Measurements from ENCODE around the gene OR11H7. TPM values are rescaled to one million over a fixed set of nuclear protein-coding genes. Genes with fewer than 3 reads are reported as not detected.

The OR11H7 gene
- total and polyA plus RNA-seq, 9 of the 15 experiments (the other 6 are each of a cell fraction or from before 2014, with no cell fraction given): not detected

GRCh38 chr14:20219033-20219432 lies 9.7 kb upstream of the OR11H7 start (continued):
- TF ChIP-seq ZNF282 (CRISPR knock-in tag; IDR thresholded peaks at IDR 0.05): no peak
- TF ChIP-seq, protein P1, sequence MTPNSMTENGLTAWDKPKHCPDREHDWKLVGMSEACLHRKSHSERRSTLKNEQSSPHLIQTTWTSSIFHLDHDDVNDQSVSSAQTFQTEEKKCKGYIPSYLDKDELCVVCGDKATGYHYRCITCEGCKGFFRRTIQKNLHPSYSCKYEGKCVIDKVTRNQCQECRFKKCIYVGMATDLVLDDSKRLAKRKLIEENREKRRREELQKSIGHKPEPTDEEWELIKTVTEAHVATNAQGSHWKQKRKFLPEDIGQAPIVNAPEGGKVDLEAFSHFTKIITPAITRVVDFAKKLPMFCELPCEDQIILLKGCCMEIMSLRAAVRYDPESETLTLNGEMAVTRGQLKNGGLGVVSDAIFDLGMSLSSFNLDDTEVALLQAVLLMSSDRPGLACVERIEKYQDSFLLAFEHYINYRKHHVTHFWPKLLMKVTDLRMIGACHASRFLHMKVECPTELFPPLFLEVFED (CRISPR knock-in tag; conservative IDR thresholded peaks at IDR 0.05): no peak
- no peak for TF ChIP-seq NFIX (CRISPR knock-in tag; IDR thresholded peaks at IDR 0.05; ENCODE audit: low read depth)
- TF ChIP-seq ZNF511 (CRISPR knock-in tag; IDR thresholded peaks at IDR 0.05): no peak
- TF ChIP-seq MEF2A (IDR thresholded peaks at IDR 0.05; ENCODE audit: control insufficient read depth, low read depth, low read length): no peak
- TF ChIP-seq GABPB1 (CRISPR knock-in tag; IDR thresholded peaks at IDR 0.05): no peak
- no peak for TF ChIP-seq MECOM (CRISPR knock-in tag; IDR thresholded peaks at IDR 0.05)
- TF ChIP-seq U2AF2 (optimal IDR thresholded peaks at IDR 0.05; ENCODE audit: low read depth, low read length): no peak
- TF ChIP-seq TEAD2 (tag; IDR thresholded peaks at IDR 0.05): no peak
- no peak for TF ChIP-seq ZNF224 (CRISPR knock-in tag; IDR thresholded peaks at IDR 0.05)
- TF ChIP-seq NFE2L1 (tag; IDR thresholded peaks at IDR 0.05; ENCODE audit: borderline replicate concordance, low read depth): peak; percentile 82
- no peak for TF ChIP-seq EHMT2 (IDR thresholded peaks at IDR 0.05)
- no peak for TF ChIP-seq ZNF3 (CRISPR knock-in tag; IDR thresholded peaks at IDR 0.05)
- no peak for TF ChIP-seq CCNT2 (IDR thresholded peaks at IDR 0.05; ENCODE audit: borderline replicate concordance, extremely low read depth, insufficient read length, low read depth, low read length)
- TF ChIP-seq, protein P2, sequence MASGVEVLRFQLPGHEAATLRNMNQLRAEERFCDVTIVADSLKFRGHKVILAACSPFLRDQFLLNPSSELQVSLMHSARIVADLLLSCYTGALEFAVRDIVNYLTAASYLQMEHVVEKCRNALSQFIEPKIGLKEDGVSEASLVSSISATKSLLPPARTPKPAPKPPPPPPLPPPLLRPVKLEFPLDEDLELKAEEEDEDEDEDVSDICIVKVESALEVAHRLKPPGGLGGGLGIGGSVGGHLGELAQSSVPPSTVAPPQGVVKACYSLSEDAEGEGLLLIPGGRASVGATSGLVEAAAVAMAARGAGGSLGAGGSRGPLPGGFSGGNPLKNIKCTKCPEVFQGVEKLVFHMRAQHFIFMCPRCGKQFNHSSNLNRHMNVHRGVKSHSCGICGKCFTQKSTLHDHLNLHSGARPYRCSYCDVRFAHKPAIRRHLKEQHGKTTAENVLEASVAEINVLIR (CRISPR knock-in tag; IDR thresholded peaks at IDR 0.05): no peak
- TF ChIP-seq STAT6 (CRISPR knock-in tag; IDR thresholded peaks at IDR 0.05): no peak
- TF ChIP-seq CREBBP (IDR thresholded peaks at IDR 0.05; ENCODE audit: low read depth, low read length): no peak
- no peak for TF ChIP-seq FOXP1 (CRISPR knock-in tag; IDR thresholded peaks at IDR 0.05)
- no peak for TF ChIP-seq XRCC4 (IDR thresholded peaks at IDR 0.05; ENCODE audit: extremely low read depth, insufficient read depth, insufficient read length)
- no peak for TF ChIP-seq NONO (IDR thresholded peaks at IDR 0.05; ENCODE audit: low read depth in 2 of 2, low read length in 1 of 2)
- TF ChIP-seq MAFG (tag; conservative IDR thresholded peaks at IDR 0.05): peak; percentile 89
- TF ChIP-seq KLF13 (tag; IDR thresholded peaks at IDR 0.05; ENCODE audit: borderline replicate concordance, low read depth): no peak
- TF ChIP-seq C11orf30 (IDR thresholded peaks at IDR 0.05; ENCODE audit: low read depth): peak; percentile 83
- no peak for TF ChIP-seq XRCC3 (IDR thresholded peaks at IDR 0.05)
- TF ChIP-seq ELF2 (CRISPR knock-in tag; IDR thresholded peaks at IDR 0.05): no peak
